GM23338 (cell line): Measurements from ENCODE around the gene CHST12. TPM values are rescaled to one million over a fixed set of nuclear protein-coding genes. Genes with fewer than 3 reads are reported as not detected.

ENCODE experiments used
- ATAC-seq: fragments of 200-7000 bp; cut with Tn5 transposase; 3 replicates; pipeline ENCODE4 v1.9.1; 2020
- DNase-seq: peaks from one replicate; pipeline ENCODE4 v3.0.0-alpha.2; 2015; ENCODE audit warnings: low spot score
- H2AFZ ChIP-seq: fragments of 200-600 bp; sonication (generic); 2 replicates; pipeline ENCODE4 v1.8.0; 2016; ENCODE audit warnings: antibody characterized with exemption, mild to moderate bottlenecking, moderate library complexity
- H3F3A ChIP-seq: fragments of 200-600 bp; sonication (generic); replicated peaks from 2 replicates; pipeline ENCODE4 v1.8.0; 2017; ENCODE audit warnings: antibody characterized with exemption, mixed run types, low read depth
- H3K27ac ChIP-seq: fragments of 200-600 bp; sonication (generic); 2 replicates; pipeline ENCODE4 v1.6.1; 2016; ENCODE audit warnings: low read depth
- H3K27me3 ChIP-seq: fragments of 200-600 bp; sonication (generic); 2 replicates; pipeline ENCODE4 v1.8.0; 2016; ENCODE audit warnings: mild to moderate bottlenecking, mixed run types, moderate library complexity; ENCODE audit not compliant: insufficient read depth
- H3K36me3 ChIP-seq: fragments of 200-600 bp; sonication (generic); 2 replicates; pipeline ENCODE4 v1.8.0; 2016; ENCODE audit warnings: mild to moderate bottlenecking; ENCODE audit not compliant: insufficient read depth
- H3K4me1 ChIP-seq: fragments of 200-600 bp; sonication (generic); 2 replicates; pipeline ENCODE4 v1.8.0; 2016; ENCODE audit warnings: mild to moderate bottlenecking, moderate library complexity; ENCODE audit not compliant: insufficient read depth
- H3K4me2 ChIP-seq: fragments of 200-600 bp; sonication (generic); 2 replicates; pipeline ENCODE4 v1.7.1; 2017; ENCODE audit warnings: mixed run types
- H3K4me3 ChIP-seq: fragments of 200-600 bp; sonication (generic); 2 replicates; pipeline ENCODE4 v1.6.1; 2016; ENCODE audit warnings: mixed run types
- H3K79me2 ChIP-seq: fragments of 200-600 bp; sonication (generic); replicated peaks from 2 replicates; pipeline ENCODE4 v1.8.0; 2017; ENCODE audit warnings: mild to moderate bottlenecking; ENCODE audit not compliant: insufficient read depth
- H3K9me2 ChIP-seq: fragments of 200-600 bp; sonication (generic); 2 replicates; pipeline ENCODE4 v1.8.0; 2017; ENCODE audit not compliant: insufficient read depth
- H4K20me1 ChIP-seq: fragments of 200-600 bp; sonication (generic); replicated peaks from 2 replicates; pipeline ENCODE4 v1.8.0; 2017; ENCODE audit warnings: mild to moderate bottlenecking; ENCODE audit not compliant: insufficient read depth
- H3K27ac Mint-ChIP-seq: 2 replicates; pipeline ENCODE4 v1.8.0; 2020; ENCODE audit warnings: inconsistent platforms, mild to moderate bottlenecking, moderate library complexity, mixed read lengths
- H3K27me3 Mint-ChIP-seq: 3 replicates; pipeline ENCODE4 v1.8.0; 2022; ENCODE audit warnings: low read depth, mild to moderate bottlenecking, moderate library complexity, mixed read lengths, inconsistent platforms; ENCODE audit not compliant: insufficient read depth, poor library complexity
- H3K36me3 Mint-ChIP-seq: 3 replicates; pipeline ENCODE4 v1.8.0; 2021; ENCODE audit warnings: low read depth, mild to moderate bottlenecking, inconsistent platforms, moderate library complexity, mixed read lengths
- H3K4me1 Mint-ChIP-seq: 3 replicates; pipeline ENCODE4 v1.8.0; 2020; ENCODE audit warnings: mild to moderate bottlenecking, inconsistent platforms, mixed read lengths
- H3K4me3 Mint-ChIP-seq: 3 replicates; pipeline ENCODE4 v1.8.0; 2021; ENCODE audit warnings: moderate library complexity, mild to moderate bottlenecking, inconsistent platforms, mixed read lengths
- H3K9me3 Mint-ChIP-seq: 3 replicates; pipeline ENCODE4 v1.8.0; 2020; ENCODE audit warnings: moderate library complexity, mild to moderate bottlenecking, inconsistent platforms, mixed read lengths
- CREB1 ChIP-seq: fragments of 250-450 bp; sonication (Bioruptor Pico); IDR thresholded peaks from 2 replicates; pipeline ENCODE4 v1.5.0; 2020; ENCODE audit warnings: low read depth, mild to moderate bottlenecking, moderate library complexity
- EZH2 ChIP-seq: fragments of 200-600 bp; sonication (generic); IDR thresholded peaks from one replicate; pipeline ENCODE4 v1.8.0; 2017; ENCODE audit warnings: antibody characterized with exemption, mild to moderate bottlenecking, low read depth; ENCODE audit not compliant: unreplicated experiment
- EZH2phosphoT487 ChIP-seq: fragments of 200-600 bp; sonication (generic); IDR thresholded peaks from one replicate; pipeline ENCODE4 v1.8.1; 2018; ENCODE audit warnings: antibody characterized with exemption; ENCODE audit not compliant: unreplicated experiment
- JUNB ChIP-seq: IDR thresholded peaks from one replicate; pipeline ENCODE4 v1.6.1; 2016; ENCODE audit warnings: antibody characterized with exemption; ENCODE audit not compliant: unreplicated experiment
- NANOG ChIP-seq: IDR thresholded peaks from 2 replicates; pipeline ENCODE4 v1.6.1; 2016; ENCODE audit warnings: antibody characterized with exemption, borderline replicate concordance
- POLR2AphosphoS5 ChIP-seq: IDR thresholded peaks from 2 replicates; pipeline ENCODE4 v1.6.1; 2016; ENCODE audit warnings: antibody characterized with exemption, low read depth
- STAT1 ChIP-seq: IDR thresholded peaks from one replicate; pipeline ENCODE4 v1.6.1; 2016; ENCODE audit warnings: antibody characterized with exemption; ENCODE audit not compliant: unreplicated experiment
- ZNF114 ChIP-seq: fragments of 250-450 bp; sonication (Bioruptor Pico); IDR thresholded peaks from 2 replicates; pipeline ENCODE4 v1.5.0; 2020; ENCODE audit warnings: mild to moderate bottlenecking, moderate library complexity
- ZNF331 ChIP-seq: fragments of 250-450 bp; sonication (Bioruptor Pico); IDR thresholded peaks from 2 replicates; pipeline ENCODE4 v1.5.0; 2020; ENCODE audit warnings: low read depth, mild to moderate bottlenecking, moderate library complexity
- polyA plus RNA-seq: library from polyadenylated mRNA; unstranded; fragments of >200 nt; fragmentation: Nextera tagmentation; extraction: Ambion mirVana; gene quantifications from 2 replicates; pipeline ENCODE4 v1.2.1, GENCODE V29; 2016
- total RNA-seq: library from RNA; depleted of rRNA; stranded (reverse); fragments of >200 nt; shearing (Covaris generic); gene quantifications from 2 replicates; pipeline ENCODE4 v1.2.3, GENCODE V29; 2014
- TF ChIP-seq, protein P1 (sequence below): IDR thresholded peaks from one replicate; pipeline ENCODE4 v1.6.1; 2018; ENCODE audit warnings: antibody characterized with exemption; ENCODE audit not compliant: unreplicated experiment
- TF ChIP-seq, protein P2 (sequence below): IDR thresholded peaks from 2 replicates; pipeline ENCODE4 v1.6.1; 2016; ENCODE audit warnings: antibody characterized with exemption
- TF ChIP-seq, protein P3 (sequence below), 2 experiments: fragments of 200-600 bp in 1 of 2; sonication (generic) in 1 of 2; conservative IDR thresholded peaks; 2 replicates each; pipeline versions ENCODE4 v1.5.1 to v1.6.1; 2016 to 2017; ENCODE audit warnings: antibody characterized with exemption in 2 of 2, low read depth in 2 of 2, mild to moderate bottlenecking in 2 of 2, moderate library complexity in 1 of 2
- TF ChIP-seq, protein P4 (sequence below): fragments of 250-450 bp; sonication (Bioruptor Pico); IDR thresholded peaks from 2 replicates; pipeline ENCODE4 v1.5.0; 2020; ENCODE audit warnings: mild to moderate bottlenecking, moderate library complexity

CHST12 gene
- total and polyA plus RNA-seq, 2 experiments from 2014 or later, result 10.1 to 14.6 TPM

DNA sequence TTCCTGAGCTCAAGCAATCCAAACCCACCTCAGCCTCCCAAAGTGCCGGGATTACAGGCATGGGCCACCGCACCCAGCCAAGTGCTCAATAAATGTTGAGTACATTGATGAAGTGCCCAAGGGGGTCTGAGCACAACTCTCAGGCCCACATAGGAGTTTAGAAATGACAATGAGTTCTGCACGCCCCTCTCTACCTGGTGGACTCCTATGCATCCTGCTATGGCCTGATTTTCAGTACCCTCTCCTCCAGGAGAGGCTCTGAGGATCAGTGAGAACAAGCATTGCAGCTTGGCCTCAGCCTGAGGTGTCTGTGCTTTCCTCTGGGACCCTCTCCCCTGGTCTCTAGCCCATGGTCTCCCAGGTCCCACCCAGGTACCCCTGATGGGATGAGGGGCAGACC lies 93.7 kb downstream of the CHST12 start:
- peaks cover 13% of the 10 kb centered on the region; the same call in 1 of the 2 replicates for H3K4me1 ChIP-seq
- H3K4me3 ChIP-seq, result no peak overlapping the region
- no peaks in the 10 kb centered on the region; the same call in 2 of the 3 replicates for H3K36me3 Mint-ChIP-seq
- no peak overlapping the region for H3K27ac Mint-ChIP-seq
- TF ChIP-seq STAT1 (no peak), EZH2phosphoT487 (no peak), CREB1 (CRISPR knock-in tag) (no peak), ZNF331 (CRISPR knock-in tag) (no peak), EZH2 (no peak), POLR2AphosphoS5 (no peak), JUNB (no peak), ZNF114 (CRISPR knock-in tag) (no peak), NANOG (no peak)
- TF ChIP-seq, protein P1, sequence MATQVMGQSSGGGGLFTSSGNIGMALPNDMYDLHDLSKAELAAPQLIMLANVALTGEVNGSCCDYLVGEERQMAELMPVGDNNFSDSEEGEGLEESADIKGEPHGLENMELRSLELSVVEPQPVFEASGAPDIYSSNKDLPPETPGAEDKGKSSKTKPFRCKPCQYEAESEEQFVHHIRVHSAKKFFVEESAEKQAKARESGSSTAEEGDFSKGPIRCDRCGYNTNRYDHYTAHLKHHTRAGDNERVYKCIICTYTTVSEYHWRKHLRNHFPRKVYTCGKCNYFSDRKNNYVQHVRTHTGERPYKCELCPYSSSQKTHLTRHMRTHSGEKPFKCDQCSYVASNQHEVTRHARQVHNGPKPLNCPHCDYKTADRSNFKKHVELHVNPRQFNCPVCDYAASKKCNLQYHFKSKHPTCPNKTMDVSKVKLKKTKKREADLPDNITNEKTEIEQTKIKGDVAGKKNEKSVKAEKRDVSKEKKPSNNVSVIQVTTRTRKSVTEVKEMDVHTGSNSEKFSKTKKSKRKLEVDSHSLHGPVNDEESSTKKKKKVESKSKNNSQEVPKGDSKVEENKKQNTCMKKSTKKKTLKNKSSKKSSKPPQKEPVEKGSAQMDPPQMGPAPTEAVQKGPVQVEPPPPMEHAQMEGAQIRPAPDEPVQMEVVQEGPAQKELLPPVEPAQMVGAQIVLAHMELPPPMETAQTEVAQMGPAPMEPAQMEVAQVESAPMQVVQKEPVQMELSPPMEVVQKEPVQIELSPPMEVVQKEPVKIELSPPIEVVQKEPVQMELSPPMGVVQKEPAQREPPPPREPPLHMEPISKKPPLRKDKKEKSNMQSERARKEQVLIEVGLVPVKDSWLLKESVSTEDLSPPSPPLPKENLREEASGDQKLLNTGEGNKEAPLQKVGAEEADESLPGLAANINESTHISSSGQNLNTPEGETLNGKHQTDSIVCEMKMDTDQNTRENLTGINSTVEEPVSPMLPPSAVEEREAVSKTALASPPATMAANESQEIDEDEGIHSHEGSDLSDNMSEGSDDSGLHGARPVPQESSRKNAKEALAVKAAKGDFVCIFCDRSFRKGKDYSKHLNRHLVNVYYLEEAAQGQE, result no peak
- TF ChIP-seq, protein P2, sequence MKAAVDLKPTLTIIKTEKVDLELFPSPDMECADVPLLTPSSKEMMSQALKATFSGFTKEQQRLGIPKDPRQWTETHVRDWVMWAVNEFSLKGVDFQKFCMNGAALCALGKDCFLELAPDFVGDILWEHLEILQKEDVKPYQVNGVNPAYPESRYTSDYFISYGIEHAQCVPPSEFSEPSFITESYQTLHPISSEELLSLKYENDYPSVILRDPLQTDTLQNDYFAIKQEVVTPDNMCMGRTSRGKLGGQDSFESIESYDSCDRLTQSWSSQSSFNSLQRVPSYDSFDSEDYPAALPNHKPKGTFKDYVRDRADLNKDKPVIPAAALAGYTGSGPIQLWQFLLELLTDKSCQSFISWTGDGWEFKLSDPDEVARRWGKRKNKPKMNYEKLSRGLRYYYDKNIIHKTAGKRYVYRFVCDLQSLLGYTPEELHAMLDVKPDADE, result no peak
- TF ChIP-seq, protein P3, sequence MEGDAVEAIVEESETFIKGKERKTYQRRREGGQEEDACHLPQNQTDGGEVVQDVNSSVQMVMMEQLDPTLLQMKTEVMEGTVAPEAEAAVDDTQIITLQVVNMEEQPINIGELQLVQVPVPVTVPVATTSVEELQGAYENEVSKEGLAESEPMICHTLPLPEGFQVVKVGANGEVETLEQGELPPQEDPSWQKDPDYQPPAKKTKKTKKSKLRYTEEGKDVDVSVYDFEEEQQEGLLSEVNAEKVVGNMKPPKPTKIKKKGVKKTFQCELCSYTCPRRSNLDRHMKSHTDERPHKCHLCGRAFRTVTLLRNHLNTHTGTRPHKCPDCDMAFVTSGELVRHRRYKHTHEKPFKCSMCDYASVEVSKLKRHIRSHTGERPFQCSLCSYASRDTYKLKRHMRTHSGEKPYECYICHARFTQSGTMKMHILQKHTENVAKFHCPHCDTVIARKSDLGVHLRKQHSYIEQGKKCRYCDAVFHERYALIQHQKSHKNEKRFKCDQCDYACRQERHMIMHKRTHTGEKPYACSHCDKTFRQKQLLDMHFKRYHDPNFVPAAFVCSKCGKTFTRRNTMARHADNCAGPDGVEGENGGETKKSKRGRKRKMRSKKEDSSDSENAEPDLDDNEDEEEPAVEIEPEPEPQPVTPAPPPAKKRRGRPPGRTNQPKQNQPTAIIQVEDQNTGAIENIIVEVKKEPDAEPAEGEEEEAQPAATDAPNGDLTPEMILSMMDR (conservative IDR thresholded peaks at IDR 0.05; ENCODE audit: low read depth in 2 of 2), result no peak
- TF ChIP-seq, protein P4, sequence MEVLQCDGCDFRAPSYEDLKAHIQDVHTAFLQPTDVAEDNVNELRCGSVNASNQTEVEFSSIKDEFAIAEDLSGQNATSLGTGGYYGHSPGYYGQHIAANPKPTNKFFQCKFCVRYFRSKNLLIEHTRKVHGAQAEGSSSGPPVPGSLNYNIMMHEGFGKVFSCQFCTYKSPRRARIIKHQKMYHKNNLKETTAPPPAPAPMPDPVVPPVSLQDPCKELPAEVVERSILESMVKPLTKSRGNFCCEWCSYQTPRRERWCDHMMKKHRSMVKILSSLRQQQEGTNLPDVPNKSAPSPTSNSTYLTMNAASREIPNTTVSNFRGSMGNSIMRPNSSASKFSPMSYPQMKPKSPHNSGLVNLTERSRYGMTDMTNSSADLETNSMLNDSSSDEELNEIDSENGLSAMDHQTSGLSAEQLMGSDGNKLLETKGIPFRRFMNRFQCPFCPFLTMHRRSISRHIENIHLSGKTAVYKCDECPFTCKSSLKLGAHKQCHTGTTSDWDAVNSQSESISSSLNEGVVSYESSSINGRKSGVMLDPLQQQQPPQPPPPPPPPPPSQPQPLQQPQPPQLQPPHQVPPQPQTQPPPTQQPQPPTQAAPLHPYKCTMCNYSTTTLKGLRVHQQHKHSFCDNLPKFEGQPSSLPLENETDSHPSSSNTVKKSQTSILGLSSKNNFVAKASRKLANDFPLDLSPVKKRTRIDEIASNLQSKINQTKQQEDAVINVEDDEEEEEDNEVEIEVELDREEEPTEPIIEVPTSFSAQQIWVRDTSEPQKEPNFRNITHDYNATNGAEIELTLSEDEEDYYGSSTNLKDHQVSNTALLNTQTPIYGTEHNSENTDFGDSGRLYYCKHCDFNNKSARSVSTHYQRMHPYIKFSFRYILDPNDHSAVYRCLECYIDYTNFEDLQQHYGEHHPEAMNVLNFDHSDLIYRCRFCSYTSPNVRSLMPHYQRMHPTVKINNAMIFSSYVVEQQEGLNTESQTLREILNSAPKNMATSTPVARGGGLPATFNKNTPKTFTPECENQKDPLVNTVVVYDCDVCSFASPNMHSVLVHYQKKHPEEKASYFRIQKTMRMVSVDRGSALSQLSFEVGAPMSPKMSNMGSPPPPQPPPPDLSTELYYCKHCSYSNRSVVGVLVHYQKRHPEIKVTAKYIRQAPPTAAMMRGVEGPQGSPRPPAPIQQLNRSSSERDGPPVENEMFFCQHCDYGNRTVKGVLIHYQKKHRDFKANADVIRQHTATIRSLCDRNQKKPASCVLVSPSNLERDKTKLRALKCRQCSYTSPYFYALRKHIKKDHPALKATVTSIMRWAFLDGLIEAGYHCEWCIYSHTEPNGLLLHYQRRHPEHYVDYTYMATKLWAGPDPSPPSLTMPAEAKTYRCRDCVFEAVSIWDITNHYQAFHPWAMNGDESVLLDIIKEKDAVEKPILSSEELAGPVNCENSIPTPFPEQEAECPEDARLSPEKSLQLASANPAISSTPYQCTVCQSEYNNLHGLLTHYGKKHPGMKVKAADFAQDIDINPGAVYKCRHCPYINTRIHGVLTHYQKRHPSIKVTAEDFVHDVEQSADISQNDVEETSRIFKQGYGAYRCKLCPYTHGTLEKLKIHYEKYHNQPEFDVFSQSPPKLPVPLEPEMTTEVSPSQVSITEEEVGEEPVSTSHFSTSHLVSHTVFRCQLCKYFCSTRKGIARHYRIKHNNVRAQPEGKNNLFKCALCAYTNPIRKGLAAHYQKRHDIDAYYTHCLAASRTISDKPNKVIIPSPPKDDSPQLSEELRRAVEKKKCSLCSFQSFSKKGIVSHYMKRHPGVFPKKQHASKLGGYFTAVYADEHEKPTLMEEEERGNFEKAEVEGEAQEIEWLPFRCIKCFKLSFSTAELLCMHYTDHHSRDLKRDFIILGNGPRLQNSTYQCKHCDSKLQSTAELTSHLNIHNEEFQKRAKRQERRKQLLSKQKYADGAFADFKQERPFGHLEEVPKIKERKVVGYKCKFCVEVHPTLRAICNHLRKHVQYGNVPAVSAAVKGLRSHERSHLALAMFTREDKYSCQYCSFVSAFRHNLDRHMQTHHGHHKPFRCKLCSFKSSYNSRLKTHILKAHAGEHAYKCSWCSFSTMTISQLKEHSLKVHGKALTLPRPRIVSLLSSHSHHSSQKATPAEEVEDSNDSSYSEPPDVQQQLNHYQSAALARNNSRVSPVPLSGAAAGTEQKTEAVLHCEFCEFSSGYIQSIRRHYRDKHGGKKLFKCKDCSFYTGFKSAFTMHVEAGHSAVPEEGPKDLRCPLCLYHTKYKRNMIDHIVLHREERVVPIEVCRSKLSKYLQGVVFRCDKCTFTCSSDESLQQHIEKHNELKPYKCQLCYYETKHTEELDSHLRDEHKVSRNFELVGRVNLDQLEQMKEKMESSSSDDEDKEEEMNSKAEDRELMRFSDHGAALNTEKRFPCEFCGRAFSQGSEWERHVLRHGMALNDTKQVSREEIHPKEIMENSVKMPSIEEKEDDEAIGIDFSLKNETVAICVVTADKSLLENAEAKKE (CRISPR knock-in tag), result no peak
- no peaks in the 10 kb centered on the region for H3F3A ChIP-seq
- H3K27me3 Mint-ChIP-seq, result peaks cover 23% of the 10 kb centered on the region
- DNase-seq, result no peak
- no peaks in the 10 kb centered on the region for H3K79me2 ChIP-seq
- no peaks in the 10 kb centered on the region for H3K36me3 ChIP-seq
- H3K9me2 ChIP-seq, result no peaks in the 10 kb centered on the region
- no peak overlapping the region for H3K4me3 Mint-ChIP-seq
- H4K20me1 ChIP-seq, result no peaks in the 10 kb centered on the region
- H3K4me2 ChIP-seq, result no peak overlapping the region
- H3K27ac ChIP-seq, result no peak overlapping the region
- no peaks in the 10 kb centered on the region for H3K27me3 ChIP-seq
- no peak overlapping the region for H2AFZ ChIP-seq
- H3K9me3 Mint-ChIP-seq, result peaks cover 1% of the 10 kb centered on the region; the same call in 1 of the 3 replicates
- no peak for ATAC-seq
- peaks cover 44% of the 10 kb centered on the region for H3K4me1 Mint-ChIP-seq
